ENCODE data around the gene TARBP1. TPM values are rescaled to one million over a fixed set of nuclear protein-coding genes. Genes with fewer than 3 reads are reported as not detected.

TARBP1 gene
- total and polyA plus RNA-seq, 7 experiments from 2014 or later = 22.9 to 49.6 (median 46.7) TPM

- Mint-ChIP-seq H3K4me1 (no peaks in the 10 kb centered on the region), H3K27ac (no peak overlapping the region), H3K4me3 (no peak overlapping the region), H3K36me3 (peaks cover 12 to 44% (median 27%) of the 10 kb centered on the region in 5 donors), H3K9me3 (no peaks in the 10 kb centered on the region), H3K27me3 (no peaks in the 10 kb centered on the region)
- H3K9me3 ChIP-seq (ENCODE audit: control insufficient read depth in 2 of 3, low read length in 3 of 3) = no peaks in the 10 kb centered on the region
- no peak for ATAC-seq
- no peaks in the 10 kb centered on the region for H3K4me1 ChIP-seq (ENCODE audit: control insufficient read depth in 2 of 2, insufficient read depth in 2 of 2, low read length in 2 of 2)
- CTCF ChIA-PET = interaction anchor here (0.9 kb wide), 1 partner anchor 139 kb away, joined by 6 read pairs; no protein-coding TSS in a partner anchor
- H3K27me3 ChIP-seq (ENCODE audit: control insufficient read depth in 2 of 2, insufficient read depth in 2 of 2, low read length in 2 of 2) = no peaks in the 10 kb centered on the region
- no peak overlapping the region for H3K4me3 ChIP-seq (ENCODE audit: low read length)
- POLR2A ChIA-PET = interaction anchor here (0.5 to 0.9 kb wide), 2 partner anchors 19 to 401 kb away, joined by 3 read pairs; no protein-coding TSS in a partner anchor
- DNase-seq = no peak
- H3K27ac ChIP-seq (ENCODE audit: low read depth, low read length) = no peak overlapping the region
- peaks cover 0 to 38% (median 4%) of the 10 kb centered on the region in 3 experiments for H3K36me3 ChIP-seq (ENCODE audit: control insufficient read depth in 2 of 3, insufficient read depth in 3 of 3, low read length in 3 of 3)
- intact Hi-C loops (cut with micrococcal nuclease) = no loop called here
Observed at GRCh38 chr1:234458352-234459017, 20.5 kb downstream of the TARBP1 start.

GRCh38 chr1:234454926-234455325 lies 24.1 kb downstream of the TARBP1 start:
- Histone ChIP-seq H3K4me1 (ENCODE audit: control insufficient read depth in 2 of 2, insufficient read depth in 2 of 2, low read length in 2 of 2) (no peaks in the 10 kb centered on the region), H3K27me3 (ENCODE audit: control insufficient read depth in 2 of 2, insufficient read depth in 2 of 2, low read length in 2 of 2) (no peaks in the 10 kb centered on the region), H3K4me3 (ENCODE audit: low read length) (no peak overlapping the region), H3K27ac (ENCODE audit: low read depth, low read length) (no peak overlapping the region), H3K36me3 (ENCODE audit: control insufficient read depth in 2 of 3, insufficient read depth in 3 of 3, low read length in 3 of 3) (peaks cover 0 to 27% (median 4%) of the 10 kb centered on the region in 3 experiments), H3K9me3 (ENCODE audit: control insufficient read depth in 2 of 3, low read length in 3 of 3) (no peaks in the 10 kb centered on the region)
- ATAC-seq (no peak), DNase-seq (no peak)
- no peak overlapping the region for H3K4me3 Mint-ChIP-seq
- ChIA-PET CTCF (no interaction called here), POLR2A (no interaction called here)
- H3K9me3 Mint-ChIP-seq = no peaks in the 10 kb centered on the region
- H3K4me1 Mint-ChIP-seq = peaks cover 0 to 6% (median 4%) of the 10 kb centered on the region in 7 donors
- peak overlapping the region in 1 of 9 donors; percentile 63 for H3K27ac Mint-ChIP-seq
- H3K36me3 Mint-ChIP-seq = peaks cover 10 to 30% (median 20%) of the 10 kb centered on the region in 5 donors
- no peaks in the 10 kb centered on the region for H3K27me3 Mint-ChIP-seq
- intact Hi-C loops (cut with micrococcal nuclease) = no loop called here

GRCh38 chr1:234452406-234452965 lies 26.5 kb downstream of the TARBP1 start:
- H3K27me3 Mint-ChIP-seq = no peaks in the 10 kb centered on the region
- DNase-seq (no peak), ATAC-seq (no peak)
- no peaks in the 10 kb centered on the region for H3K9me3 ChIP-seq (ENCODE audit: control insufficient read depth in 2 of 3, low read length in 3 of 3)
- H3K27ac ChIP-seq (ENCODE audit: low read depth, low read length) = no peak overlapping the region
- peaks cover 0 to 9% (median 4%) of the 10 kb centered on the region in 7 donors for H3K4me1 Mint-ChIP-seq
- H3K27me3 ChIP-seq (ENCODE audit: control insufficient read depth in 2 of 2, insufficient read depth in 2 of 2, low read length in 2 of 2) = no peaks in the 10 kb centered on the region
- no peak overlapping the region for H3K4me3 ChIP-seq (ENCODE audit: low read length)
- peak overlapping the region in 1 of 9 donors; percentile 25 for H3K27ac Mint-ChIP-seq
- ChIA-PET CTCF (no interaction called here), POLR2A (interaction anchor here (0.6 to 1.0 kb wide), 2 partner anchors 52 to 70 kb away, joined by 4 to 5 read pairs; no protein-coding TSS in a partner anchor)
- intact Hi-C loops (cut with micrococcal nuclease) = no loop called here
- no peaks in the 10 kb centered on the region for H3K9me3 Mint-ChIP-seq
- peaks cover 0 to 37% (median 4%) of the 10 kb centered on the region in 3 experiments for H3K36me3 ChIP-seq (ENCODE audit: control insufficient read depth in 2 of 3, insufficient read depth in 3 of 3, low read length in 3 of 3)
- peaks cover 17 to 51% (median 40%) of the 10 kb centered on the region in 5 donors for H3K36me3 Mint-ChIP-seq
- H3K4me1 ChIP-seq (ENCODE audit: control insufficient read depth in 2 of 2, insufficient read depth in 2 of 2, low read length in 2 of 2) = no peaks in the 10 kb centered on the region
- no peak overlapping the region for H3K4me3 Mint-ChIP-seq

DNA sequence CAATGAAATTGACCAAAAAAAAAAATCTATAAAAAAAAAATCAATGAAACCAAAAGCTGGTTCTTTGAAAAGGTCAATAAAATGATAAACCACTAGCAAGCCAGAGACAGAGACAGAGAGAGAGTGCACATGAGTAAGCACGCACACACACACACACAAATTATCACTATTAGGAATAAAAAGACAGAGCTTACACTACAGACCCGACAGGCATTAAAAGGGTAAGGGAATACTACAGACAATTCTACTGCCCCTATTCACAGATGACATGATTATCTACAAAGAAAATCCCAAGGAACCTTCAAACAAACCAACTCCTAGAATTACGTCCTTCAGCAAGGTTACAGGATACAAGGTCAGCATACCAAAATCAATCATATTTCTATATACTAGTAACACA lies 38.6 kb downstream of the TARBP1 start:
- Mint-ChIP-seq H3K27me3 (no peaks in the 10 kb centered on the region), H3K4me1 (peaks cover 1 to 7% (median 5%) of the 10 kb centered on the region in 7 donors), H3K9me3 (peaks cover 0 to 20% (median 7%) of the 10 kb centered on the region in 11 donors), H3K36me3 (peaks cover 18 to 82% (median 71%) of the 10 kb centered on the region in 5 donors), H3K27ac (no peak overlapping the region), H3K4me3 (no peak overlapping the region)
- intact Hi-C loops (cut with micrococcal nuclease) = no loop called here
- Histone ChIP-seq H3K27me3 (ENCODE audit: control insufficient read depth in 2 of 2, insufficient read depth in 2 of 2, low read length in 2 of 2) (no peaks in the 10 kb centered on the region), H3K27ac (ENCODE audit: low read depth, low read length) (no peak overlapping the region), H3K36me3 (ENCODE audit: control insufficient read depth in 2 of 3, insufficient read depth in 3 of 3, low read length in 3 of 3) (peaks cover 0 to 36% (median 0%) of the 10 kb centered on the region in 3 experiments), H3K4me1 (ENCODE audit: control insufficient read depth in 2 of 2, insufficient read depth in 2 of 2, low read length in 2 of 2) (no peaks in the 10 kb centered on the region), H3K9me3 (ENCODE audit: control insufficient read depth in 2 of 3, low read length in 3 of 3) (no peaks in the 10 kb centered on the region), H3K4me3 (ENCODE audit: low read length) (no peak overlapping the region)
- POLR2A ChIA-PET = no interaction called here
- ATAC-seq = no peak
- CTCF ChIA-PET = no interaction called here
- DNase-seq = no peak

- peaks cover 19 to 80% (median 61%) of the 10 kb centered on the region in 5 donors for H3K36me3 Mint-ChIP-seq
- CTCF ChIA-PET = interaction anchor here (0.7 kb wide), 1 partner anchor 24 kb away, joined by 3 read pairs; no protein-coding TSS in a partner anchor
- intact Hi-C loops (cut with micrococcal nuclease) = no loop called here
Observed at GRCh38 chr1:234438579-234438978, 40.4 kb downstream of the TARBP1 start.

GRCh38 chr1:234437423-234438171 lies 41.4 kb downstream of the TARBP1 start:
- no peak for ATAC-seq
- ChIA-PET POLR2A (interaction anchor here (0.6 kb wide), 1 partner anchor 709 kb away, joined by 3 read pairs; no protein-coding TSS in a partner anchor), CTCF (interaction anchor here (0.7 kb wide), 1 partner anchor 822 kb away, joined by 4 read pairs; no protein-coding TSS in a partner anchor)
- no peaks in the 10 kb centered on the region for H3K27me3 ChIP-seq (ENCODE audit: control insufficient read depth in 2 of 2, insufficient read depth in 2 of 2, low read length in 2 of 2)
- no peak overlapping the region for H3K4me3 ChIP-seq (ENCODE audit: low read length)
- Mint-ChIP-seq H3K27me3 (no peaks in the 10 kb centered on the region), H3K4me3 (no peak overlapping the region), H3K4me1 (peaks cover 1 to 7% (median 5%) of the 10 kb centered on the region in 7 donors), H3K9me3 (peaks cover 0 to 20% (median 7%) of the 10 kb centered on the region in 11 donors), H3K36me3 (peaks cover 19 to 74% (median 61%) of the 10 kb centered on the region in 5 donors), H3K27ac (peak overlapping the region in 1 of 9 donors; percentile 28)
- H3K27ac ChIP-seq (ENCODE audit: low read depth, low read length) = no peak overlapping the region
- no peaks in the 10 kb centered on the region for H3K4me1 ChIP-seq (ENCODE audit: control insufficient read depth in 2 of 2, insufficient read depth in 2 of 2, low read length in 2 of 2)
- peaks cover 0 to 39% (median 0%) of the 10 kb centered on the region in 3 experiments for H3K36me3 ChIP-seq (ENCODE audit: control insufficient read depth in 2 of 3, insufficient read depth in 3 of 3, low read length in 3 of 3)
- H3K9me3 ChIP-seq (ENCODE audit: control insufficient read depth in 2 of 3, low read length in 3 of 3) = no peaks in the 10 kb centered on the region
- no peak for DNase-seq
- intact Hi-C loops (cut with micrococcal nuclease) = no loop called here

More at GRCh38 chr1:234438579-234438978, 40.4 kb downstream of the TARBP1 start:
- Mint-ChIP-seq H3K9me3 (peaks cover 0 to 20% (median 7%) of the 10 kb centered on the region in 11 donors), H3K27ac (peak overlapping the region in 2 of 9 donors; percentile 5 to 28), H3K4me3 (no peak overlapping the region), H3K27me3 (no peaks in the 10 kb centered on the region), H3K4me1 (peaks cover 1 to 7% (median 6%) of the 10 kb centered on the region in 7 donors)
- POLR2A ChIA-PET = no interaction called here
- H3K9me3 ChIP-seq (ENCODE audit: control insufficient read depth in 2 of 3, low read length in 3 of 3) = no peaks in the 10 kb centered on the region
- no peak overlapping the region for H3K4me3 ChIP-seq (ENCODE audit: low read length)
- no peak for DNase-seq
- H3K4me1 ChIP-seq (ENCODE audit: control insufficient read depth in 2 of 2, insufficient read depth in 2 of 2, low read length in 2 of 2) = no peaks in the 10 kb centered on the region
- ATAC-seq = no peak
- H3K27me3 ChIP-seq (ENCODE audit: control insufficient read depth in 2 of 2, insufficient read depth in 2 of 2, low read length in 2 of 2) = no peaks in the 10 kb centered on the region
- peaks cover 0 to 35% (median 0%) of the 10 kb centered on the region in 3 experiments for H3K36me3 ChIP-seq (ENCODE audit: control insufficient read depth in 2 of 3, insufficient read depth in 3 of 3, low read length in 3 of 3)
- H3K27ac ChIP-seq (ENCODE audit: low read depth, low read length) = no peak overlapping the region

All from naive thymus-derived CD4-positive, alpha-beta T cell (primary cell).